WTC11 (cell line): ENCODE data around the gene SUGP2. TPM values are rescaled to one million over a fixed set of nuclear protein-coding genes. Genes with fewer than 3 reads are reported as not detected.

Experiments
- ATAC-seq: fragments of 200-7000 bp; cut with Tn5 transposase; 2 replicates; pipeline ENCODE4 v1.10.0; 2021; ENCODE audit warnings: mild to moderate bottlenecking, moderate library complexity
- CTCF ChIA-PET: fragments of 300-600 bp; sonication (Branson Sonifier 250); formaldehyde crosslinking; loops from one replicate; lab custom pipeline; 2021; ENCODE audit warnings: antibody characterized with exemption; lab: Charles Lee
- POLR2A ChIA-PET: fragments of 350-600 bp; sonication (Branson Sonifier 250); formaldehyde crosslinking; loops from one replicate; lab custom pipeline; 2021; ENCODE audit warnings: antibody characterized with exemption; lab: Charles Lee
- DNase-seq: peaks from one replicate; pipeline ENCODE4 v3.0.0; 2021; ENCODE audit warnings: low spot score
- H3K27ac Mint-ChIP-seq: 2 replicates; pipeline ENCODE4 v1.8.0; 2021; ENCODE audit warnings: mixed read lengths
- H3K27me3 Mint-ChIP-seq: 2 replicates; pipeline ENCODE4 v1.8.0; 2021; ENCODE audit warnings: low read depth, mild to moderate bottlenecking, moderate library complexity, mixed read lengths
- H3K36me3 Mint-ChIP-seq: 2 replicates; pipeline ENCODE4 v1.8.0; 2021; ENCODE audit warnings: mixed read lengths
- H3K4me1 Mint-ChIP-seq: 2 replicates; pipeline ENCODE4 v1.8.0; 2022; ENCODE audit warnings: mixed read lengths
- H3K4me3 Mint-ChIP-seq: 2 replicates; pipeline ENCODE4 v1.8.0; 2021; ENCODE audit warnings: mild to moderate bottlenecking, moderate library complexity, mixed read lengths
- H3K9me3 Mint-ChIP-seq: 2 replicates; pipeline ENCODE4 v1.8.0; 2021; ENCODE audit warnings: mixed read lengths
- ARID4B ChIP-seq: sonication (generic); formaldehyde crosslinking; IDR thresholded peaks from 2 replicates; pipeline ENCODE4 v1.8.0; 2023; ENCODE audit warnings: missing genetic modification reagents, mild to moderate bottlenecking, borderline replicate concordance
- ATF1 ChIP-seq: sonication (generic); formaldehyde crosslinking; IDR thresholded peaks from 2 replicates; pipeline ENCODE4 v1.8.1; 2023; ENCODE audit warnings: mild to moderate bottlenecking, moderate library complexity, missing genetic modification reagents
- CREM ChIP-seq: sonication (generic); formaldehyde crosslinking; IDR thresholded peaks from 2 replicates; pipeline ENCODE4 v1.8.1; 2022; ENCODE audit warnings: mild to moderate bottlenecking, missing genetic modification reagents, moderate library complexity
- E2F1 ChIP-seq: sonication (generic); formaldehyde crosslinking; IDR thresholded peaks from 2 replicates; pipeline ENCODE4 v1.8.0; 2022; ENCODE audit warnings: mild to moderate bottlenecking, missing genetic modification reagents
- E2F4 ChIP-seq: sonication (generic); formaldehyde crosslinking; IDR thresholded peaks from 2 replicates; pipeline ENCODE4 v1.8.1; 2022; ENCODE audit warnings: low read depth, mild to moderate bottlenecking, moderate library complexity, missing genetic modification reagents, borderline replicate concordance
- ERG ChIP-seq: fragments of 250-450 bp; sonication (Bioruptor Pico); IDR thresholded peaks from 2 replicates; pipeline ENCODE4 v1.8.0; 2021; ENCODE audit warnings: mild to moderate bottlenecking
- GABPB1 ChIP-seq: sonication (generic); formaldehyde crosslinking; IDR thresholded peaks from 2 replicates; pipeline ENCODE4 v1.8.1; 2023; ENCODE audit warnings: mild to moderate bottlenecking, missing genetic modification reagents
- GRHL2 ChIP-seq: fragments of 250-450 bp; sonication (Bioruptor Pico); IDR thresholded peaks from 2 replicates; pipeline ENCODE4 v1.8.0; 2022; ENCODE audit warnings: mild to moderate bottlenecking, moderate library complexity; ENCODE audit not compliant: insufficient replicate concordance, severe bottlenecking
- HMGA2 ChIP-seq: fragments of 250-450 bp; sonication (Bioruptor Pico); IDR thresholded peaks from 2 replicates; pipeline ENCODE4 v1.4.0; 2021; ENCODE audit warnings: mild to moderate bottlenecking, moderate library complexity
- JUN ChIP-seq: sonication (generic); formaldehyde crosslinking; IDR thresholded peaks from 2 replicates; pipeline ENCODE4 v1.8.0; 2023; ENCODE audit warnings: mild to moderate bottlenecking, missing genetic modification reagents
- MAX ChIP-seq: sonication (generic); formaldehyde crosslinking; IDR thresholded peaks from 2 replicates; pipeline ENCODE4 v1.8.0; 2022; ENCODE audit warnings: mild to moderate bottlenecking, missing genetic modification reagents
- RORB ChIP-seq: fragments of 250-450 bp; sonication (Bioruptor Pico); IDR thresholded peaks from 2 replicates; pipeline ENCODE4 v1.9.0; 2021; ENCODE audit warnings: mild to moderate bottlenecking
- SMAD3 ChIP-seq: sonication (generic); formaldehyde crosslinking; IDR thresholded peaks from 2 replicates; pipeline ENCODE4 v1.8.0; 2022; ENCODE audit warnings: missing genetic modification reagents, mild to moderate bottlenecking, borderline replicate concordance
- SP1 ChIP-seq: sonication (generic); formaldehyde crosslinking; conservative IDR thresholded peaks from 2 replicates; pipeline ENCODE4 v1.8.1; 2022; ENCODE audit warnings: missing genetic modification reagents
- TCF7 ChIP-seq: sonication (generic); formaldehyde crosslinking; IDR thresholded peaks from 2 replicates; pipeline ENCODE4 v1.8.0; 2022; ENCODE audit warnings: mild to moderate bottlenecking, low read depth, missing genetic modification reagents, moderate library complexity
- TEAD4 ChIP-seq: sonication (generic); formaldehyde crosslinking; IDR thresholded peaks from 2 replicates; pipeline ENCODE4 v1.8.0; 2022; ENCODE audit warnings: mild to moderate bottlenecking, missing genetic modification reagents
- ZMAT4 ChIP-seq: fragments of 250-450 bp; sonication (Bioruptor Pico); IDR thresholded peaks from 2 replicates; pipeline ENCODE4 v1.9.0; 2021; ENCODE audit warnings: mild to moderate bottlenecking
- ZNF219 ChIP-seq: sonication (generic); formaldehyde crosslinking; IDR thresholded peaks from 2 replicates; pipeline ENCODE4 v1.8.0; 2023; ENCODE audit warnings: missing genetic modification reagents, mild to moderate bottlenecking, borderline replicate concordance
- ZNF416 ChIP-seq: fragments of 250-450 bp; sonication (Bioruptor Pico); IDR thresholded peaks from 2 replicates; pipeline ENCODE4 v1.9.0; 2021; ENCODE audit warnings: mild to moderate bottlenecking, inconsistent platforms
- ZNF671 ChIP-seq: fragments of 250-450 bp; sonication (Bioruptor Pico); IDR thresholded peaks from 2 replicates; pipeline ENCODE4 v1.8.0; 2021; ENCODE audit warnings: mild to moderate bottlenecking
- total RNA-seq: library from RNA; stranded (reverse); gene quantifications from 3 replicates; pipeline ENCODE4 v1.2.3, GENCODE V29; 2021
- TF ChIP-seq, protein P1 (sequence below): sonication (generic); formaldehyde crosslinking; IDR thresholded peaks from 2 replicates; pipeline ENCODE4 v1.8.1; 2023; ENCODE audit warnings: mild to moderate bottlenecking, missing genetic modification reagents, borderline replicate concordance

The SUGP2 gene
- total RNA-seq, 1 experiment from 2014 or later, result 160 TPM

- ATAC-seq, result no peak
- H3K9me3 Mint-ChIP-seq, result no peaks in the 10 kb centered on the region
- H3K4me3 Mint-ChIP-seq, result no peak overlapping the region
- POLR2A ChIA-PET, result no interaction called here
- TF ChIP-seq ATF1 (CRISPR knock-in tag) (no peak), ZNF671 (CRISPR knock-in tag) (no peak), ZNF416 (CRISPR knock-in tag) (no peak), ZMAT4 (CRISPR knock-in tag) (no peak), SP1 (CRISPR knock-in tag) (no peak), GRHL2 (CRISPR knock-in tag) (no peak), ARID4B (CRISPR knock-in tag) (no peak)
- TF ChIP-seq, protein P1, sequence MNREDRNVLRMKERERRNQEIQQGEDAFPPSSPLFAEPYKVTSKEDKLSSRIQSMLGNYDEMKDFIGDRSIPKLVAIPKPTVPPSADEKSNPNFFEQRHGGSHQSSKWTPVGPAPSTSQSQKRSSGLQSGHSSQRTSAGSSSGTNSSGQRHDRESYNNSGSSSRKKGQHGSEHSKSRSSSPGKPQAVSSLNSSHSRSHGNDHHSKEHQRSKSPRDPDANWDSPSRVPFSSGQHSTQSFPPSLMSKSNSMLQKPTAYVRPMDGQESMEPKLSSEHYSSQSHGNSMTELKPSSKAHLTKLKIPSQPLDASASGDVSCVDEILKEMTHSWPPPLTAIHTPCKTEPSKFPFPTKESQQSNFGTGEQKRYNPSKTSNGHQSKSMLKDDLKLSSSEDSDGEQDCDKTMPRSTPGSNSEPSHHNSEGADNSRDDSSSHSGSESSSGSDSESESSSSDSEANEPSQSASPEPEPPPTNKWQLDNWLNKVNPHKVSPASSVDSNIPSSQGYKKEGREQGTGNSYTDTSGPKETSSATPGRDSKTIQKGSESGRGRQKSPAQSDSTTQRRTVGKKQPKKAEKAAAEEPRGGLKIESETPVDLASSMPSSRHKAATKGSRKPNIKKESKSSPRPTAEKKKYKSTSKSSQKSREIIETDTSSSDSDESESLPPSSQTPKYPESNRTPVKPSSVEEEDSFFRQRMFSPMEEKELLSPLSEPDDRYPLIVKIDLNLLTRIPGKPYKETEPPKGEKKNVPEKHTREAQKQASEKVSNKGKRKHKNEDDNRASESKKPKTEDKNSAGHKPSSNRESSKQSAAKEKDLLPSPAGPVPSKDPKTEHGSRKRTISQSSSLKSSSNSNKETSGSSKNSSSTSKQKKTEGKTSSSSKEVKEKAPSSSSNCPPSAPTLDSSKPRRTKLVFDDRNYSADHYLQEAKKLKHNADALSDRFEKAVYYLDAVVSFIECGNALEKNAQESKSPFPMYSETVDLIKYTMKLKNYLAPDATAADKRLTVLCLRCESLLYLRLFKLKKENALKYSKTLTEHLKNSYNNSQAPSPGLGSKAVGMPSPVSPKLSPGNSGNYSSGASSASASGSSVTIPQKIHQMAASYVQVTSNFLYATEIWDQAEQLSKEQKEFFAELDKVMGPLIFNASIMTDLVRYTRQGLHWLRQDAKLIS (CRISPR knock-in tag), result no peak
- CTCF ChIA-PET, result interaction anchor here (1.0 kb wide), 1 partner anchor 10 kb away, joined by 3 read pairs; no protein-coding TSS in a partner anchor
- DNase-seq, result no peak
- H3K27ac Mint-ChIP-seq, result no peak overlapping the region
- no peaks in the 10 kb centered on the region for H3K36me3 Mint-ChIP-seq
- peaks cover 27% of the 10 kb centered on the region for H3K27me3 Mint-ChIP-seq
- peaks cover 10% of the 10 kb centered on the region for H3K4me1 Mint-ChIP-seq
These were observed 72.9 kb downstream of the SUGP2 start for GRCh38 chr19:18960370-18960769.

DNA sequence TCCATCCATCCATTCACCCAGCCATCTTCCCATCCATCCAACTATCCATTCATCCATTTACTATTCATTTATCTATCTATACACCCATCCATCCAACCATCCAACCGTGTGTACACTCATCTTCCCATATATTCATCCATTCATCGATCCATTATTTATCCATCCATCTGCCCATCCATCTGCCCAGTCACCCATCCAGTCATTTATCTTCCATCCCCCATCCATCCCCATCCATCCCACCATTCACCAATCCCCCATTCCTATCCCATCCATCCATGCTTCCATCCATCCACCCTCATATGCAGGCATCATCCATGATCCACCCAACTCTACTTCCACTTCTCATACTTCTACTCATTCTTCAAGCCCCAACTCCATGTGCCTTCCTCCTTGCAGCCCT lies 78.3 kb downstream of the SUGP2 start:
- peaks cover 6% of the 10 kb centered on the region; the same call in 1 of the 2 replicates for H3K9me3 Mint-ChIP-seq
- DNase-seq (no peak), ATAC-seq (no peak)
- no peak for TF ChIP-seq HMGA2 (CRISPR knock-in tag)
- no peak for TF ChIP-seq JUN (CRISPR knock-in tag)
- TF ChIP-seq E2F1, result no peak
- TF ChIP-seq GABPB1, result no peak
- no peak overlapping the region for H3K27ac Mint-ChIP-seq
- CTCF ChIA-PET, result interaction anchor here (0.7 to 1.3 kb wide), 2 partner anchors 11 to 32 kb away, joined by 3 to 6 read pairs; no protein-coding TSS in a partner anchor
- H3K4me3 Mint-ChIP-seq, result no peak overlapping the region
- POLR2A ChIA-PET, result no interaction called here
- no peaks in the 10 kb centered on the region for H3K4me1 Mint-ChIP-seq
- H3K36me3 Mint-ChIP-seq, result no peaks in the 10 kb centered on the region
- peaks cover 13% of the 10 kb centered on the region for H3K27me3 Mint-ChIP-seq

- Mint-ChIP-seq H3K27me3 (peaks cover 10% of the 10 kb centered on the region), H3K27ac (no peak overlapping the region), H3K4me3 (no peak overlapping the region), H3K36me3 (no peaks in the 10 kb centered on the region), H3K4me1 (no peaks in the 10 kb centered on the region), H3K9me3 (peaks cover 6% of the 10 kb centered on the region; the same call in 1 of the 2 replicates)
- ChIA-PET CTCF (interaction anchor here (1.4 kb wide), 1 partner anchor 33 kb away, joined by 5 read pairs; no protein-coding TSS in a partner anchor), POLR2A (no interaction called here)
- ATAC-seq (no peak), DNase-seq (no peak)
- TF ChIP-seq RORB, result no peak
- TF ChIP-seq CREM, result no peak
- no peak for TF ChIP-seq ERG
- no peak for TF ChIP-seq TCF7 (CRISPR knock-in tag)
- no peak for TF ChIP-seq SMAD3
- TF ChIP-seq TEAD4 (CRISPR knock-in tag), result no peak
- no peak for TF ChIP-seq ZNF219 (CRISPR knock-in tag)
- TF ChIP-seq JUN (CRISPR knock-in tag), result no peak
- TF ChIP-seq E2F4 (CRISPR knock-in tag), result no peak
- TF ChIP-seq MAX (CRISPR knock-in tag), result no peak
These were observed 79.2 kb downstream of the SUGP2 start for GRCh38 chr19:18954094-18954493.
